Spleen (tissue), 11 donors: ENCODE measurements around the gene OR6V1. TPM values are rescaled to one million over a fixed set of nuclear protein-coding genes. Genes with fewer than 3 reads are reported as not detected.
"Not testable (repeated sequence)": the region's sequence is repeated elsewhere in the genome, so short reads cannot be mapped to it uniquely, and the experiment has no call there.

Source experiments
- DNase-seq: peaks from one replicate; pipeline ENCODE4 v3.0.0-alpha.2; 2020
- H3K27ac ChIP-seq, 8 donors: fragments of 200-600 bp; sonication (generic) in 7 of 8; 1 replicate in 4 of 8; 2 replicates in 4 of 8; pipeline versions ENCODE4 v1.5.0 to v1.8.0; 2016 to 2021; ENCODE audit warnings: inconsistent platforms in 4 of 8, mild to moderate bottlenecking in 4 of 8, moderate library complexity in 1 of 8
- H3K27me3 ChIP-seq, 7 donors: fragments of 200-600 bp; sonication (generic) in 6 of 7; replicated peaks in 1 of 7; 1 replicate in 4 of 7; 2 replicates in 3 of 7; pipeline versions ENCODE4 v1.5.0 to v1.8.0; 2016 to 2021; ENCODE audit warnings: inconsistent platforms in 3 of 7, mild to moderate bottlenecking in 1 of 7
- H3K36me3 ChIP-seq, 6 donors: fragments of 200-600 bp; sonication (generic) in 5 of 6; 1 replicate in 4 of 6; 2 replicates in 2 of 6; pipeline versions ENCODE4 v1.5.0 to v1.8.0; 2016 to 2021; ENCODE audit warnings: inconsistent platforms in 2 of 6
- H3K4me1 ChIP-seq, 6 donors: fragments of 200-600 bp; sonication (generic) in 5 of 6; 1 replicate in 3 of 6; 2 replicates in 3 of 6; pipeline versions ENCODE4 v1.5.0 to v1.8.0; 2016 to 2021; ENCODE audit warnings: inconsistent platforms in 3 of 6
- H3K4me3 ChIP-seq, 8 donors: fragments of 200-600 bp; sonication (generic) in 7 of 8; 1 replicate in 4 of 8; 2 replicates in 4 of 8; pipeline versions ENCODE4 v1.5.0 to v1.8.0; 2016 to 2021; ENCODE audit warnings: inconsistent platforms in 4 of 8, mild to moderate bottlenecking in 4 of 8, moderate library complexity in 2 of 8
- H3K9me3 ChIP-seq, 8 donors: fragments of 200-600 bp; sonication (generic) in 7 of 8; 1 replicate in 4 of 8; 2 replicates in 4 of 8; pipeline versions ENCODE4 v1.5.0 to v1.8.0; 2016 to 2021; ENCODE audit warnings: inconsistent platforms in 4 of 8
- CTCF ChIP-seq, 11 experiments: fragments of 200-600 bp in 7 of 11; fragments of 450-650 bp in 4 of 11; sonication (generic) in 4 of 11; IDR thresholded peaks in 8 of 11; conservative IDR thresholded peaks in 3 of 11; 1 replicate in 7 of 11; 2 replicates in 4 of 11; pipeline versions ENCODE4 v1.4.0 to v1.8.0; 2016 to 2021; ENCODE audit warnings: antibody characterized with exemption in 11 of 11, inconsistent platforms in 4 of 11, mild to moderate bottlenecking in 1 of 11
- POLR2A ChIP-seq, 3 donors: fragments of 450-650 bp; IDR thresholded peaks; one replicate each; pipeline ENCODE4 v1.5.1; 2017; ENCODE audit warnings: antibody characterized with exemption in 3 of 3, mild to moderate bottlenecking in 1 of 3
- POLR2AphosphoS5 ChIP-seq, 3 donors: sonication (generic); formaldehyde crosslinking; IDR thresholded peaks; one replicate each; pipeline ENCODE4 v1.5.1; 2017; ENCODE audit warnings: antibody characterized with exemption in 3 of 3
- WGBS, 5 donors: extraction: QIAGEN DNeasy Blood & Tissue Kit in 3 of 5; methylation state at CpG; one replicate each; pipeline versions ENCODE4 v1.1.5 to v1.1.7; 2013 to 2018; 5-methylcytosine and 5-hydroxymethylcytosine counted together
- intact Hi-C: fragments of 100-400 bp; cut with DNase I; formaldehyde crosslinking; loops from one replicate; pipeline ENCODE4 v1.15.0; 2023; ENCODE audit warnings: low total_unique reads
- polyA plus RNA-seq, 3 donors: library from polyadenylated mRNA; stranded (reverse); fragments of 200-250 nt; gene quantifications; one replicate each; pipeline ENCODE4 v1.2.1, GENCODE V29; 2013
- total RNA-seq, 7 donors: library from RNA; depleted of rRNA in 3 of 7; stranded (reverse); fragments of >200 nt in 3 of 7; fragmentation: NEBNext Ultra II Directional in 4 of 7; extraction: Animal tissue kit (Norgen Biotek cat#: 25700) in 4 of 7; gene quantifications; one replicate each; pipeline versions ENCODE4 v1.1.0 to v1.2.1, GENCODE V29; 2016 to 2021
- donor health status: healthy with polysubstance abuse.
- donor health status: DM: no; HTN: no; CAD: no; lungs with moderate emphysema.
- donor health status: DM: no; HTN: no; CAD: no.
- donor health status: Bipolar disorder and iron deficiency.
- donor health status: healthy.
- donor health status: DM: no; HTN: no; CAD: no.
- donor health status: DM: yes; HTN: yes; CAD: no.

Gene OR6V1
- total and polyA plus RNA-seq, 10 donors = not detected

- Histone ChIP-seq H3K27me3 (no peaks in the 10 kb centered on the region), H3K27ac (no peak overlapping the region), H3K4me3 (no peak overlapping the region), H3K4me1 (no peaks in the 10 kb centered on the region), H3K36me3 (no peaks in the 10 kb centered on the region), H3K9me3 (peaks cover 8 to 70% (median 41%) of the 10 kb centered on the region in 8 donors)
- intact Hi-C loops = no loop called here
- 67 to 85% (median 77%) methylated on average over 2 of the region's 2 CpGs for WGBS, 5 donors
- DNase-seq = no peak
- TF ChIP-seq POLR2AphosphoS5 (IDR thresholded peaks at IDR 0.05) (no peak), CTCF (IDR thresholded peaks at IDR 0.05 in 8 of 11, conservative IDR thresholded peaks at IDR 0.05 in 3 of 11) (no peak), POLR2A (IDR thresholded peaks at IDR 0.05) (no peak)
Observed at GRCh38 chr7:143096146-143096545, 44.0 kb downstream of the OR6V1 start.

- H3K4me1 ChIP-seq, H3K27me3 ChIP-seq, H3K4me3 ChIP-seq, H3K36me3 ChIP-seq, intact Hi-C loops, H3K27ac ChIP-seq, DNase-seq: not testable (repeated sequence)
- WGBS, 5 donors = 81 to 88% (median 86%) methylated on average over 1 of the region's 1 CpG
- peaks cover 8 to 91% (median 66%) of the 10 kb centered on the region in 8 donors for H3K9me3 ChIP-seq
Observed at GRCh38 chr7:143099579-143099978, 47.4 kb downstream of the OR6V1 start.

Other genes starting within 250 kb of the OR6V1 start
- 10 to 100 TPM; 12.3 to 15.5 (median 13.9) TPM for gene EPHB6, start 197.3 kb upstream of the OR6V1 start, total RNA-seq
- 10 to 100 TPM; 11.3 to 28.8 (median 23.6) TPM for gene EPHB6, start 197.3 kb upstream of the OR6V1 start, polyA plus RNA-seq
- gene TRPV6, start 166.6 kb upstream of the OR6V1 start, total RNA-seq = under 1 TPM in 4 of 7 donors, not detected in 3; 0.06 to 0.32 (median 0.25) TPM
- gene TRPV6, start 166.6 kb upstream of the OR6V1 start, polyA plus RNA-seq = under 1 TPM; 0.05 to 0.26 (median 0.16) TPM
- under 1 TPM in 1 of 7 donors, not detected in 6; 0.20 TPM for gene TRPV5, start 118.6 kb upstream of the OR6V1 start, total RNA-seq
- under 1 TPM in 2 of 3 donors, not detected in 1; 0.02 to 0.03 TPM for gene TRPV5, start 118.6 kb upstream of the OR6V1 start, polyA plus RNA-seq
- gene LLCFC1, start 112.9 kb upstream of the OR6V1 start, total RNA-seq = not detected
- under 1 TPM in 1 of 3 donors, not detected in 2; 0.18 TPM for gene LLCFC1, start 112.9 kb upstream of the OR6V1 start, polyA plus RNA-seq
- 10 to 100 TPM in 3 of 7 donors, 1 to 10 TPM in 4; 4.1 to 27.4 (median 10.0) TPM for gene KEL, start 90.0 kb upstream of the OR6V1 start, total RNA-seq
- gene KEL, start 90.0 kb upstream of the OR6V1 start, polyA plus RNA-seq = 1 to 10 TPM; 3.3 to 5.0 (median 4.7) TPM
- gene OR9A2, start 25.2 kb upstream of the OR6V1 start, total RNA-seq = under 1 TPM in 1 of 7 donors, not detected in 6; 0.64 TPM
- gene OR9A2, start 25.2 kb upstream of the OR6V1 start, polyA plus RNA-seq = not detected
- gene PIP, start 79.7 kb downstream of the OR6V1 start, total RNA-seq = not detected
- not detected for gene PIP, start 79.7 kb downstream of the OR6V1 start, polyA plus RNA-seq
- not detected for gene TAS2R39, start 131.1 kb downstream of the OR6V1 start, total RNA-seq
- gene TAS2R39, start 131.1 kb downstream of the OR6V1 start, polyA plus RNA-seq = not detected
- not detected for gene TAS2R40, start 169.7 kb downstream of the OR6V1 start, total RNA-seq
- not detected for gene TAS2R40, start 169.7 kb downstream of the OR6V1 start, polyA plus RNA-seq
- gene GSTK1, start 211.1 kb downstream of the OR6V1 start, total RNA-seq = 100 to 1,000 TPM; 194 to 247 (median 231) TPM
- 100 to 1,000 TPM; 162 to 182 (median 178) TPM for gene GSTK1, start 211.1 kb downstream of the OR6V1 start, polyA plus RNA-seq
- 1 to 10 TPM in 4 of 7 donors, under 1 TPM in 3; 0.60 to 2.0 (median 1.2) TPM for gene TMEM139, start 232.6 kb downstream of the OR6V1 start, total RNA-seq
- gene TMEM139, start 232.6 kb downstream of the OR6V1 start, polyA plus RNA-seq = 1 to 10 TPM in 1 of 3 donors, under 1 TPM in 2; 0.52 to 2.3 (median 0.70) TPM
- 10 to 100 TPM; 32.7 to 51.0 (median 43.8) TPM for gene CASP2, start 236.0 kb downstream of the OR6V1 start, total RNA-seq
- 10 to 100 TPM in 2 of 3 donors, 1 to 10 TPM in 1; 9.9 to 14.5 (median 12.2) TPM for gene CASP2, start 236.0 kb downstream of the OR6V1 start, polyA plus RNA-seq